ENCODE data around the gene STYXL1. TPM values are rescaled to one million over a fixed set of nuclear protein-coding genes. Genes with fewer than 3 reads are reported as not detected.

STYXL1 gene
- total and polyA plus RNA-seq, 4 donors = 16.4 to 27.5 (median 17.1) TPM

- 78% methylated on average over 9 of the region's 9 CpGs for WGBS
- no peak overlapping the region for H3K9ac ChIP-seq (ENCODE audit: low read depth in 1 of 2, low read length in 2 of 2)
- H3K27ac ChIP-seq (ENCODE audit: low read depth in 1 of 2, low read length in 2 of 2) = peak overlapping the region; percentile 40 to 97
- peaks cover 20 to 48% (median 28%) of the 10 kb centered on the region in 4 donors for H3K4me1 ChIP-seq (ENCODE audit: control insufficient read depth in 4 of 4, insufficient read depth in 4 of 4, low read length in 3 of 4)
- H3K9me3 ChIP-seq (ENCODE audit: control insufficient read depth in 4 of 4, low read length in 3 of 4) = no peaks in the 10 kb centered on the region
- no peak for DNase-seq (ENCODE audit: low spot score)
- no peaks in the 10 kb centered on the region for H3K27me3 ChIP-seq (ENCODE audit: control insufficient read depth in 4 of 4, insufficient read depth in 4 of 4, low read length in 3 of 4)
- peaks cover 2 to 9% (median 5%) of the 10 kb centered on the region in 4 donors for H3K36me3 ChIP-seq (ENCODE audit: control insufficient read depth in 4 of 4, insufficient read depth in 3 of 4, low read depth in 1 of 4, low read length in 3 of 4)
- H3K4me3 ChIP-seq (ENCODE audit: low read depth in 1 of 3, low read length in 3 of 3) = no peak overlapping the region
- TF ChIP-seq JUND (IDR thresholded peaks at IDR 0.05) (no peak), CTCF (IDR thresholded peaks at IDR 0.05; ENCODE audit: low read depth, low read length, missing input control) (no peak), TAF1 (conservative IDR thresholded peaks at IDR 0.05) (no peak), GABPA (IDR thresholded peaks at IDR 0.05 in 1 of 2, conservative IDR thresholded peaks at IDR 0.05 in 1 of 2) (no peak), MAX (IDR thresholded peaks at IDR 0.05) (no peak), RAD21 (IDR thresholded peaks at IDR 0.05) (no peak), REST (IDR thresholded peaks at IDR 0.05) (no peak)
These were observed 99.6 kb downstream of the STYXL1 start for GRCh38 chr7:75948179-75948578.

Small RNA genes lying within 50 kb of the gene (small RNA-seq; reads per million reads assigned to genes)
- gene RNU6-863P = not detected

Other genes starting within 250 kb of the STYXL1 start
- gene CCL24, start 234.2 kb downstream of the STYXL1 start, total RNA-seq = 1 to 10 TPM in 1 of 2 donors, under 1 TPM in 1; 0.47 to 2.1 TPM
- gene CCL24, start 234.2 kb downstream of the STYXL1 start, polyA plus RNA-seq = 1 to 10 TPM in 1 of 2 donors, not detected in 1; 1.6 TPM
- gene RHBDD2, start 169.0 kb downstream of the STYXL1 start, total RNA-seq = 10 to 100 TPM; 13.6 to 18.8 TPM
- 10 to 100 TPM; 55.7 to 65.0 TPM for gene RHBDD2, start 169.0 kb downstream of the STYXL1 start, polyA plus RNA-seq
- gene POR, start 132.8 kb downstream of the STYXL1 start, total RNA-seq = 100 to 1,000 TPM; 116 to 571 TPM
- gene POR, start 132.8 kb downstream of the STYXL1 start, polyA plus RNA-seq = 100 to 1,000 TPM; 377 to 973 TPM
- gene TMEM120A, start 53.4 kb downstream of the STYXL1 start, total RNA-seq = 10 to 100 TPM; 18.7 to 29.5 TPM
- 10 to 100 TPM; 34.8 to 73.9 TPM for gene TMEM120A, start 53.4 kb downstream of the STYXL1 start, polyA plus RNA-seq
- 10 to 100 TPM; 33.6 to 84.7 TPM for gene MDH2, start 106 bp upstream of the STYXL1 start, total RNA-seq
- gene MDH2, start 106 bp upstream of the STYXL1 start, polyA plus RNA-seq = 100 to 1,000 TPM; 241 to 275 TPM
- gene SRRM3, start 153.9 kb upstream of the STYXL1 start, total RNA-seq = under 1 TPM in 1 of 2 donors, not detected in 1; 0.08 TPM
- under 1 TPM in 1 of 2 donors, not detected in 1; 0.16 TPM for gene SRRM3, start 153.9 kb upstream of the STYXL1 start, polyA plus RNA-seq

All from liver (tissue), 10 donors.